Prostate gland (tissue), 2 donors: ENCODE data around the gene PPFIA3. TPM values are rescaled to one million over a fixed set of nuclear protein-coding genes. Genes with fewer than 3 reads are reported as not detected.
A peak's percentile ranks its signal among the peaks of the same experiment; 100 is the strongest.

Source experiments
- DNase-seq: peaks from one replicate; pipeline ENCODE4 v3.0.0-alpha.2; 2019; ENCODE audit warnings: low spot score
- H3K27ac ChIP-seq, 2 donors: fragments of 200-600 bp; sonication (generic); 2 replicates each; pipeline ENCODE4 v1.5.1; 2017 to 2019
- H3K27me3 ChIP-seq: fragments of 200-600 bp; sonication (generic); replicated peaks from 2 replicates; pipeline ENCODE4 v1.5.1; 2019; ENCODE audit not compliant: insufficient read depth
- H3K36me3 ChIP-seq, 2 donors: fragments of 200-600 bp; sonication (generic); 1 replicate in 1 of 2; 2 replicates in 1 of 2; pipeline versions ENCODE4 v1.5.1 to v1.8.1; 2017 to 2019
- H3K4me1 ChIP-seq: fragments of 200-600 bp; sonication (generic); replicated peaks from 2 replicates; pipeline ENCODE4 v1.5.1; 2019
- H3K4me3 ChIP-seq, 2 donors: fragments of 200-600 bp; sonication (generic); 2 replicates each; pipeline ENCODE4 v1.5.1; 2017 to 2019
- H3K9me3 ChIP-seq: fragments of 200-600 bp; sonication (generic); 2 replicates; pipeline ENCODE4 v1.5.1; 2017
- CTCF ChIP-seq, 4 experiments: fragments of 200-600 bp in 2 of 4; fragments of 450-650 bp in 2 of 4; sonication (generic) in 2 of 4; IDR thresholded peaks; 1 replicate in 3 of 4; 2 replicates in 1 of 4; pipeline ENCODE4 v1.5.1; 2016 to 2019; ENCODE audit warnings: antibody characterized with exemption in 4 of 4, mild to moderate bottlenecking in 2 of 4, moderate library complexity in 2 of 4
- POLR2A ChIP-seq: fragments of 450-650 bp; IDR thresholded peaks from one replicate; pipeline ENCODE4 v1.6.1; 2016; ENCODE audit warnings: antibody characterized with exemption, mild to moderate bottlenecking
- POLR2AphosphoS5 ChIP-seq: sonication (generic); formaldehyde crosslinking; IDR thresholded peaks from one replicate; pipeline ENCODE4 v1.6.1; 2017; ENCODE audit warnings: antibody characterized with exemption
- WGBS: methylation state at CpG from one replicate; pipeline ENCODE4 v1.1.5; 2018; 5-methylcytosine and 5-hydroxymethylcytosine counted together
- intact Hi-C: fragments of 100-400 bp; cut with DNase I; formaldehyde crosslinking; loops from one replicate; pipeline ENCODE4 v1.14.2; 2022
- total RNA-seq, 2 donors: library from RNA; depleted of rRNA; stranded (reverse); fragments of >200 nt; gene quantifications; one replicate each; pipeline ENCODE4 v1.1.0, GENCODE V29; 2016

PPFIA3 gene
- total RNA-seq, 2 donors from 2014 or later: 12.3 to 18.2 TPM

- WGBS: 74% methylated on average over 11 of the region's 11 CpGs
- TF ChIP-seq POLR2AphosphoS5 (peak; percentile 36), CTCF (IDR thresholded peaks at IDR 0.05) (no peak)
- Histone ChIP-seq H3K27me3 (no peaks in the 10 kb centered on the region), H3K4me1 (no peaks in the 10 kb centered on the region), H3K36me3 (peaks cover 12 to 15% of the 10 kb centered on the region in 2 donors), H3K27ac (no peak overlapping the region), H3K9me3 (no peaks in the 10 kb centered on the region), H3K4me3 (no peak overlapping the region)
- intact Hi-C loops: no loop called here
- DNase-seq: no peak
Observed at GRCh38 chr19:49111218-49111998, 7.9 kb upstream of the PPFIA3 start.

- TF ChIP-seq CTCF (IDR thresholded peaks at IDR 0.05) (peak; percentile 31 to 81 (median 74)), POLR2A (peak; percentile 37), POLR2AphosphoS5 (no peak)
- H3K27ac ChIP-seq: peak within 1 kb of the TSS; percentile 82 to 89
- H3K36me3 ChIP-seq: peaks cover 0 to 1% of the 10 kb centered on the region in 2 donors
- H3K4me1 ChIP-seq: peaks cover 7% of the 10 kb centered on the region
- H3K4me3 ChIP-seq: peak within 1 kb of the TSS; percentile 75 to 92
- DNase-seq: peak; percentile 47
- WGBS: 2% methylated on average over 37 of the region's 66 CpGs
- H3K27me3 ChIP-seq: no peaks in the 10 kb centered on the region
- H3K9me3 ChIP-seq: no peaks in the 10 kb centered on the region
- intact Hi-C loops: no loop called here
Observed at GRCh38 chr19:49113762-49114629, 5.3 kb upstream of the PPFIA3 start, which contains the start of gene LIN7B. TSS of gene LIN7B (plus strand) at chr19:49114370. CDS start at chr19:49114405, 35 bp downstream.

- H3K27me3 ChIP-seq: no peaks in the 10 kb centered on the region
- DNase-seq: peak; percentile 71
- peak overlapping the region; percentile 82 to 89 for H3K27ac ChIP-seq
- peaks cover 9% of the 10 kb centered on the region for H3K4me1 ChIP-seq
- 9% methylated on average over 53 of the region's 68 CpGs for WGBS
- H3K36me3 ChIP-seq: no peaks in the 10 kb centered on the region
- no peak for TF ChIP-seq CTCF (IDR thresholded peaks at IDR 0.05)
- TF ChIP-seq POLR2AphosphoS5: peak; percentile 73
- peak; percentile 57 for TF ChIP-seq POLR2A
- no peaks in the 10 kb centered on the region for H3K9me3 ChIP-seq
- intact Hi-C loops: loop anchor here (5.0 kb wide), 1 partner anchor 38 kb away; no protein-coding TSS in a partner anchor
- peak overlapping the region; percentile 75 to 92 for H3K4me3 ChIP-seq
Observed at GRCh38 chr19:49114630-49115363, 4.5 kb upstream of the PPFIA3 start.

- WGBS: 67% methylated on average over 1 of the region's 1 CpG
- H3K9me3 ChIP-seq: no peaks in the 10 kb centered on the region
- H3K27me3 ChIP-seq: no peaks in the 10 kb centered on the region
- DNase-seq: no peak
- TF ChIP-seq CTCF (IDR thresholded peaks at IDR 0.05) (no peak), POLR2AphosphoS5 (no peak), POLR2A (no peak)
- H3K4me3 ChIP-seq: no peak overlapping the region
- no peak overlapping the region for H3K27ac ChIP-seq
- H3K36me3 ChIP-seq: no peaks in the 10 kb centered on the region
- peaks cover 14% of the 10 kb centered on the region for H3K4me1 ChIP-seq
- intact Hi-C loops: loop anchor here (5.0 kb wide), 1 partner anchor 36 kb away; no protein-coding TSS in a partner anchor
Observed at GRCh38 chr19:49116544-49116943, 2.8 kb upstream of the PPFIA3 start.
